ENCODE measurements around the gene OR5D16.
"Not testable (repeated sequence)": the region's sequence is repeated elsewhere in the genome, so short reads cannot be mapped to it uniquely, and the experiment has no call there.

The OR5D16 gene

DNA sequence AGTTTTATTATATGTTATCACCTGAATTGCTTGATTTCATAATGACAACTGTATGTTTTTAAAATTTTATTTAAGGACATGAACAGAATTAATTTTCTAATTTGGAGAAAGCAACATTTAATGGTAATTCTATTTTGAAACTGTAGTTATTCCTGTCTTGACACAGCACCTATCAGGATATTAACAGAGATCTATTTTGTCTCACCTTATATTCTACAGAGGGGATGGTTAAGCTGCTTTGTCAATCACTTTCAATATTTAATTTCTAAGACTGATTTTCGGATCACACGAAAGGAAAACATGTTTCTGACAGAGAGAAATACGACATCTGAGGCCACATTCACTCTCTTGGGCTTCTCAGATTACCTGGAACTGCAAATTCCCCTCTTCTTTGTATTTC, at the start of gene OR5D16:
TSS of gene OR5D16 (plus strand) at position 301 of the 400 bp plus-strand sequence. CDS start at position 301, 0 bp downstream.
- no peak for DNase-seq (ENCODE audit: low spot score)

DNA sequence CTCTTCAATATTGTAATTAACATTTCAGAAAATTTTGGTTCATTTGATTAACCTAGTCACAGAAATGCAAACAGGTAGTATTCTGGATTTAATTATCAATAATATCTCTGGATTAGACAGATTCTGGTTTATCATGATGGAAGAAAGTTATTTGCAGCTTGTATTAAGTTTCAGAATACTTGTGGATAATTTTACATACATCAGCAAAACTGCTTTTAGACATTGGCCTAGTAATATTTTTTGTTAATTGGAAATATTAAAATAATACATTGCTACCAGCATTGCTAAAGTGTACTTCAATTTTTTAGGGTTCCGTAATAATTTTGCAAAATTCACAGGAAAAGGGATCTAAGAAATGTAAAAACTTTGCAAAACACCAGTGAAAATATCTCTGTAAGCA, 46.9 kb upstream of the OR5D16 start:
- no peak for DNase-seq (ENCODE audit: low spot score)

DNA sequence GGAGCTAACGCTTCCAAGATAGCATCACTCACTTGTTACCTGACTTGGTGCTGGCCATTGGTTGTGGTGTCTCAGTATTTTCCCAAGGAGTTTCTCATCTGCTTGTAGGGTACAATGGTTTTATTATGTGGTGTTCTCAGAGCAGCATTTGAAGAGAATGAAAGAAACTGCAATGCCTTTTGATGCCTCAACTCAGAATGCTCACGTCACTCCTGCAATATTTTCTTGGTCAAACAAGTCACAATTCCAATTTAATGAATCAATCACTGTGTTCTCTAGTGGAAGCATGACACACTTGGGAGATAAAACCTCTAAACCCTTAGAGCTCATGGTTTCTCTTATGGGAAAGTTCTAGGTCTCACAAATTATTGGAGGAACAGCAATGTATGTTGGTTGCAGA, 45.2 kb upstream of the OR5D16 start:
- no peak for DNase-seq (ENCODE audit: low spot score)

DNA sequence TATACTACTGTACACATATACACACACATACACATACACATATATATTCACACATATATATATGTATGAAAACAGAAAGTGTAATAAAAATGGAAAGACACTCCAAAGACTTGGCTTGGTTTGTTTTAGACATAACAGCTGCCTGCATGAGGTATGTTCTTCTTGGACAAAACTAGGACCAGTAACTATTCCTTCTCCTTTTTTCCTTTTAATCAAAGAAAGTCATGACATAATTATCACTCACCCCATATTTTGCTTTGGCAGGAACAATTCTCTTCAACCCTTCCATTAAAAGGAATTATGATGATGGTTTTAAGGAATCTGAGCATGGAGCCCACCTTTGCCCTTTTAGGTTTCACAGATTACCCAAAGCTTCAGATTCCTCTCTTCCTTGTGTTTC, 43.3 kb upstream of the OR5D16 start, which contains the start of gene OR5D14:
TSS of gene OR5D14 (plus strand) at position 301 of the 400 bp plus-strand sequence. CDS start at position 301, 0 bp downstream.
- DNase-seq (ENCODE audit: low spot score): no peak

DNA sequence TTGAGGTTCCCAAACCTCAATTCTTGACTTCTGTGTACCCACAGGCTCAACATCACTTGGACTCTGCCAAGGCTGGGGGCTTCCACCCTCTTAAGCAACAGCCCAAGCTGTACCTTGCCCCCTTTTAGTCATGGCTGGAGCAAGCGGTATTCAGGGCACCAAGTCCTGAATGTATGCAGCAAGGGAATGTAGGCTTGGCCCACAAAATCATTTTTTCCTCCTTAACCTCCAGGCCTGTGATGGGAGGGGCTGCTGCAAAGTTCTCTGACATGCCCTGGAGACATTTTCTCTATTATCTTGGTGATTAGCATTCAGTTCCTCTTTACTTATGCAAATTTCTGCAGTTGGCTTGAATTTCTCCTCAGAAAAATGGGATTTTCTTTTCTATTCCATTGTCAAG, 32.3 kb upstream of the OR5D16 start:
- DNase-seq (ENCODE audit: low spot score): no peak

DNA sequence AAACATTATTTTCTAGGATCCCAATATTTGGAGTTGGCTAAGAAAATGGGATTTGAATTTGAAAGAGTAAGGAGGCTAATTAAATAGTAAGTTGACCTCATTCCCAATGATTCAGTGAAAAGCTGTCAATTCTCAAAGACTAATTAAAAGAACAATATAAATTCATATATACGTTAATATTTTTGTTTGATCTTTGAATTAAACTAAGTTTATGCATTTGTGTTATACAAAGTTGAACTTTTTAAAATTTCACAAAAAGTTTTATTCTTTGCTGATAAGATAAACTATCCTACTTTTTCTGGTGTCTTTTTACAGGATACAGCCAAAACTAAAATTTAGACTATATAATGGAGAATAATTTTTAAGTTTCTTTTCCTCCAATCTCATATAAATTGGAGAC, 27.5 kb upstream of the OR5D16 start, which contains the start of gene OR5L1:
TSS of gene OR5L1 (plus strand) at position 301 of the 400 bp plus-strand sequence. CDS start 100 bp downstream, outside the sequence.
- no peak for DNase-seq (ENCODE audit: low spot score)

DNA sequence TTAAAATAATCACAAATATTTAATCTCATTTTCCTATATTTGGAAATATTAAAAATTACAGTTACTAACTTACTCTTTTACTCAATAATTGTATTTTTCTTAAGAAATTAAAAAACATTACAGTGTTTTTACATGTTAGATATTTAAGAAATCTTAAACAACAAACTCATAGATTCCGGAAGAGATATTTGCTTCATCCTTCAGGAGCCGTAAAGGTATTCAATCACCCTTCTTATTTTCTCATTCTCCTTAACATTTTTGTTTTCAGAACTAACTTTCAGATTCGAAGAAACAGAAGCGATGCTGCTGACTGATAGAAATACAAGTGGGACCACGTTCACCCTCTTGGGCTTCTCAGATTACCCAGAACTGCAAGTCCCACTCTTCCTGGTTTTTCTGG, 19.2 kb upstream of the OR5D16 start, which contains the start of gene OR5D18:
TSS of gene OR5D18 (plus strand) at position 301 of the 400 bp plus-strand sequence. CDS start at position 301, 0 bp downstream.
- no peak for DNase-seq (ENCODE audit: low spot score)

DNA sequence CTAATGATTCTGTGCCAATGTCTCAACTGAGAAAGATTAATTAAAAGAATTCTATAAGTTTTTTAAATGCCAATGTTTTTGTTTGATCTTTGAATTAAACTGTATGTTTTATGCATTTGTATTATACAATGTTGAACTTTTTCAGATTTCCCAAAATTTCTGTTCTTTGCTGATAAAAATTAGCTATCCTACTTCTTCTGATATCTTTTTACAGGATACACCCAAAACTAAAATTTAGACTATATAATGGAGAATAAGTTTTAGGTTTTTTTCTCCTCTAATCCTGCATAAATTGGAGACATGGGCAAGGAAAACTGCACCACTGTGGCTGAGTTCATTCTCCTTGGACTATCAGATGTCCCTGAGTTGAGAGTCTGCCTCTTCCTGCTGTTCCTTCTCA, 11.6 kb upstream of the OR5D16 start, which contains the start of gene OR5L2:
TSS of gene OR5L2 (plus strand) at position 301 of the 400 bp plus-strand sequence. CDS start at position 301, 0 bp downstream.
- no peak for DNase-seq (ENCODE audit: low spot score)

DNA sequence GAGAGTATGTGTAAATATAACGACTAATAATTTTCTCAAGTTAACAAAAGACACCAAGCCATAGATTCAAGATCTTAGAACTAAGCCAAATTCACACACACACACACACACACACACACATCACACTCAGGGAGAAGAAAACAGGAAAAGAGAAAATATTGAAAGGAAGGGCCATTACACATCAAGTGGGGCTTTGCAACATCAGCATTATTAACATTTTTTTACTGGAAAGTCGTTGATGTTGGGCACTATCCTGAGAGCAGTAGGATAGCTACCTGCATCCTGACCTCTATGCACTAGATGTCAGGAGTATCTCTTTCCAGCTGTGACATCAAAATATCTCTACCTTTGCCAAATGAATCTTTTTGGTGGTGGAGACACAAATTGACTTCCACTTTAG, 8.9 kb downstream of the OR5D16 start:
- DNase-seq (ENCODE audit: low spot score): no peak

DNA sequence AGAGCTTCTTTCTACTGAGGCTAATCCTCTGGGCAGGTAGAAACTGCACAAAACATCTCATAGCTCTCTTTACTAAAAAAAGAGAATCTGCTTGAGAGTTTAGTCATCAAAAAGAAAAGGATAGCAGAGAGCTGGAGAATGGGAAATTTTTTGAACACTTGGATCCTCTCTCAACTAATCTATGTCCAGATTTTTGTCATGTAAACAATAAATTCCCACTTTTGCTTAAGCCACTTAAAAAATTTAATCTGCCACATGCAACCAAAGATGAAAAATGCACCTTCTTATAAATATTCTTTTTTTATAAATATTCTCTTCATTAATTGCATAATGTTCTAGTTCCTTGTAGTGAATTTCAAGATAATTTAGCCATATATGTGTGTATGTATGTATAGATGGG, 10.5 kb downstream of the OR5D16 start:
- DNase-seq (ENCODE audit: low spot score): no peak

DNA sequence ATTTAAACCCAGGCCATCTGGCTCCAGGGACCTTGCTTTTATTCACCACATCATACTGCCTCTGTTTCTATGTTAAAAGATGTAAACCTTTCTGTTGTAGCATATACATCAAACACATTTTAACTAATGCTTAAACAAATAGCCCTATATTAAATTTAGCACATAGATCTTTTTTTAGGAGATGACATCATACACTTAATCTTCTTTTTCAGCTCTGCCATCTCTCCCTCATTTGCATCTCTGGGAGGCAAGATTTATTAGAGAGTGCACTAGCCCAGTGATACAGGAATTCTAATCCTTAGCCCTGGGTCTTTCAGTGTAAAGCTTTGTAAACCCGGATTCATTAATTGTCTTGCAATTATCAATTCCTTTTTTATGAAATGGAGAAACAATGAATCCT, 13.6 kb downstream of the OR5D16 start:
- DNase-seq (ENCODE audit: low spot score): no peak

DNA sequence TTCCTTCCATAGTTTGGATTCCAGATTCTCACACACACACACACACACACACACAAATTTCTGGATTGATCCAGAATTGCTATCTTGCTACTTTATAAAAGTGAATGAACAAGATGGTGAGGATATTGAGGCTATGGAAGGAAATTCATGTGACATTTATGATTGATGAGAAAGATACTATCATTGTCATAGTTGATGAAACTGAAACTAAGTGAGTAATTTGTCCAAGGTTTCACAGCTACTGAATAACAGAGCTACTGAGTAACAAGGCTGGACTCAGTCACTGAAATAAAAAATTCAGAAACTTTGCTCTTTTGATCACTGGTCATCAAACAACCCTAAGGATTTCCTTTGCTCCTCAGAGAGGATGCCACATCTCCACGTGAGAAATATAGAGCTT, 16.2 kb downstream of the OR5D16 start:
- no peak for DNase-seq (ENCODE audit: low spot score)

DNA sequence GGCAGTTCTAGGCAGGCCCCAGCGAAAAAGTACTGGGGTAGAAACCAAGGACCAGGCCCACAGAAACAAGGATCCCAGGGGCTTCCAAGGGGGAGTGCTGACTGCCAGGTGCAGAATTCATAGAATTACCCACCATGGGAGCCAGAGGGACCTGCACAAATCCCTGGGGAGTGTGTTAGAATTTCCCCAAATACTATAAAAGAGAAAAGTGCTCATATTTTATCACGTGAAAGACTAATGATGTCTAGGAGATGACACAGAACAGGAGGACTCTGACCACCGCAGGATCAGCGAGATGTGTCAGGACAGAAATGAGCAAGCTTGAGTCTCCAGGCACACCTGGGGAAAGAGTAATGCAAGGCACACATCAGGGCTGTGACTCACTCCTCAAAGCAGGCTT, 28.8 kb downstream of the OR5D16 start:
- not testable (repeated sequence) for DNase-seq (ENCODE audit: low spot score)

DNA sequence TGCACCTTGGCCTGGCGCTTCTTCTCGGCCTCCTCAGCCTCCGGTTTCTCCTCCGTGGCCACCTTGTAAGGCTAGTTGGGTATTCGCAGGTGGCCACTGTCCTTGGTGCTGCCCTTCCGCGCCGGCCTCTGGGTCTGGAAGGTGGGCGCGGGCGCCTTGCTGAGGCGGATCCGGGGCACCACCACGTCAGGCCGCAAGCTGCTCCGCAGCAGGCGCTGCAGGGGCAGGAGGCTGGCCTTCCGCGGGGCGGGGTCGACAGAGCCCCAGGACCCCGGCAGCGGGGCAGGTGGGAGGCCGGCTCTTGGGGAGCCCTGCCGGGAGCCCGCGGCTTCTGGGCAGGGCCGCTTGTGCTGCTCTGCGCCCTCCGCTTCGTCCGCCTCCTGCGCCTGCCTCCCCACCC, 34.2 kb downstream of the OR5D16 start:
- not testable (repeated sequence) for DNase-seq (ENCODE audit: low spot score)

DNA sequence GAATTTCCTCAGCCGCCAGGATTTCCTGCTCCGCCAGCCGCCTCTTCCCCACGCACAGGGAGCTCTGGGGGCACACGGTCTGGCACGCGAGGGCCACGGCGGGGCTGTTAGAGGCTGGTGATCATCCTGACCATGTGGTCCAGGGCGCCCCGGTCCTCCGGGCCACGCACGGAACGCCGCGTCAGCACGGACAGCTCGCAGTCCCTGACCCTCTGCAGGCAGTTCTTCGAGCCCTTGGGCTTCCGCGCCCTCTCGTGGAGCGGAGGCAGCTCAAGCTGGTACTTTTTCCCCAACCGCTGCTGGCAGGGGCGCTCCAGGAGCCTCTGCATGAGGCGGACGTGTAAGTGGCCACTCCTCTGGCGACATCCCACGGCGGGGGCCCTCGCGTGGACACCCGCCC, 34.6 kb downstream of the OR5D16 start:
- not testable (repeated sequence) for DNase-seq (ENCODE audit: low spot score)

DNA sequence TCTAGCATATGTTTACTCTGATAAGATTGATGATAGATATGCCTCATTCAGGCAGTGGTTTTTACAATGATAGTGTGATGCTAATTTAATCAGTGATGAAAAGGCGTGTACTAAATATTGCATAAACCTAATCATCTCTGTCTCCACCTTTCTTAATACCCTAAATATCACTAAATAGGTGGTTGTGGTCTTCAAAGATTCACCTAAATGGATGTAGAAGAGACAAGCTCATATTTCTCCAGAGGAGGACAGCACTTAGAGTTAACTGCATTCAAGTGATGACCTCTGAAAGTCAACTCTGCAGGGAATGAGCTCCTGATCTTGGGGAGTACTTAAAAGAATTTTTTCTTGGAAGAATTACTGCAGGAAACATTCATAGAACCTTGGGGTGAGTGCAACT, 44.4 kb downstream of the OR5D16 start, which contains the start of gene TRIM51:
TSS of gene TRIM51 (plus strand) at position 301 of the 400 bp plus-strand sequence. CDS start 2,132 bp downstream, outside the sequence.
- DNase-seq (ENCODE audit: low spot score): not testable (repeated sequence)

DNA sequence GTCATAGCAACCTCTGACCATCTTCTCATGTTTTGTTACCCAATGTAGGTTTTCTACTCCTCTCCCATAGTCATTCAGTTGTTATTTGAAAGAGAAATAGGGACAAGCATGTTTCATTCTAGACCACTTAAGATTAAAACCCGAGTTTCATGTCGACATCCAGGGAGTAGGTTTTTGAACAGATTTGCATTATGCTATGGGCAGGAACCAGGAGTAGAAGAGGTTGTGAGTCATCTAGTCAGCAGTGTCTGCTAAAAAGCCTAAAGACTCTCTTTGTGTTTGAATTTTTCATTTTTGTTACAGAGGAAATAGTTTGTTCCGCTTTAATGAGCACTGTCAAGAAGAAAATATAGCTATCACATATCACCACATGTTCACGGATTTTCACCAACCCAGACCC, 46.4 kb downstream of the OR5D16 start:
- not testable (repeated sequence) for DNase-seq (ENCODE audit: low spot score)

DNA sequence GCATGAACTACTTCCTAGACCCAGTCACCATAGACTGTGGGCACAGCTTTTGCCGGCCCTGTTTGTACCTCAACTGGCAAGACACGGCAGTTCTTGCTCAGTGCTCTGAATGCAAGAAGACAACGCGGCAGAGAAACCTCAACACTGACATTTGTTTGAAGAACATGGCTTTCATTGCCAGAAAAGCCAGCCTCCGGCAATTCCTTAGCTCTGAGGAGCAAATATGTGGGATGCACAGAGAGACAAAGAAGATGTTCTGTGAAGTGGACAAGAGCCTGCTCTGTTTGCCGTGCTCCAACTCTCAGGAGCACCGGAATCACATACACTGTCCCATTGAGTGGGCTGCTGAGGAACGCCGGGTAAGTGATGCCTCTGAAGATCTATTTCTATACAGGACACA, 46.9 kb downstream of the OR5D16 start:
- DNase-seq (ENCODE audit: low spot score): not testable (repeated sequence)
